Stimulated activated CD8-positive, alpha-beta memory T cell treated with anti-CD3 and anti-CD28 coated beads, Interleukin-4, amount 100 ng/mL, for 24 hours (primary cell): ENCODE data around the gene PLCXD3.

Source experiments
- DNase-seq: peaks from one replicate; pipeline ENCODE4 v3.0.0-alpha.2; 2020; ENCODE audit warnings: low read depth

PLCXD3 gene

DNA sequence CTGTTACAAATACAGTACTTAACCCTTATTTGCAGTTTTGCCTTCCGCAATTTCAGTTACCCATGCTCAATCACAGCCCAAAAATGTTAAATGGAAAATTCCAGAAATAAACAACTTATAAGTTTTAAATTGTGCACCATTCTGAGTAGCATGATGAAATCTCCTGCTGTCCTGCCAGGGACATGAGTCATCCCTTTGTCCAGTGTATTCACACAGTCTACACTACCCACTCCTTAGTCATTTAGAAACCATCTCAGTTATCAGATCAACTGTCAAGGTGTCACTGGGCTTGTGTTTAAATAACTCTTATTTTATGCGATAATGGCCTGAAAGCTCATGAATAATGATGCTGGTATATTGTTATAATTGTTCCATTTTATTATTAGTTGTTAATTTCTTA lies 95.8 kb downstream of the PLCXD3 start:
- DNase-seq: no peak

DNA sequence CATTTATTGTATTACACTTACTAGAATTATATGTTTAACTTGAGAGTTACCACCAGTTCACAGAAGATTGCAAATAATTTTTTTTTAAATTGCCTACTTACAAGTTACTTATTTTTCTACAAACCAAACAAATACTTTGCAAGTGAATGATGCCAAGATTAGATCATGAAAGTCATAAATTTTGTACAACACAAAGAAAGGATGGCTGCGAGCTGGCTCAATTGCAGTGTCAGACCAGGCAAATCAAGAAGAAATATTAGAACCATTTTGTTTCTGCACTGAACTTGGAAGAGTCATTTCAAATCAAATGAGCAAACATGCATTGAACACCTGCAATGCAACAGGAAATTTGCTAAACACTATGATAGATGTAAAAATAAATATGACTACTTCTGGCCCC lies 97.3 kb downstream of the PLCXD3 start:
- DNase-seq: no peak

DNA sequence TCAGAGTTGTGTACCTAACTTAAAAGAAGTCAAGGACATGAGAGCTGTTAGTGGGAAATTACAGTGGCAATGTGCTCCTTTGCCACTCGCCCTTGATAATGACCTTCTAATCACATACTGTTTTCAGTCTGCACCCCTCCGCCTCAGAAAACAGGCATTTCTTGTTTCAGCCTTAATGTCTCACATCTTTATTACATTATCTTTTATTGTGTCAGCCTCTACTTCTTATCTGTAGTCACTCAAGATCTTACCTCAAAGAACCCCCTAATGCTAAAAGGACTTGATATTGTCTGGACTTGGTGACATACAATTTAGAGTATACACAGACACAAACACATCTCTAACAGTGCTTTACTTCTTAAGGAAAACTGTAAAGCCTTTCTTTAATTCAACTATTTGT lies 97.9 kb downstream of the PLCXD3 start:
- DNase-seq: no peak

DNA sequence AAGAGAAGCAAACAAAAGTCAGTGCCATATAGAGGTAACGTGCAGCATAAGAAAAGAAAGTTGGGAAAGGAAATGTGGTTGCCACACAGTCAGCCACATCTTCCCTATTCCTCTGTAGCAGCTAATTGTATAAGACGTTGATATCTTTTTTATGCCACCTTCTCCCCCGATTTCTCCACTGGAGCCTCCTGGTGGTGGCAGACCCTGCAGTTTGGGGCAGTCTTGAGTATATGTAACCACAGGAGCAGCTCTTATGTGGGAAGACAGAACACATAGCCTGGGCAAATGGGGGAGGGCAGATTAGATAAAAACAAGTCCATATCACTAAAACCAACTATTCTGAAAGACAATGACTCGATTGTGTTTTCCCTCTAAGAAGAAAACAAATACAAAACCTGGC lies 99.7 kb downstream of the PLCXD3 start:
- no peak for DNase-seq

DNA sequence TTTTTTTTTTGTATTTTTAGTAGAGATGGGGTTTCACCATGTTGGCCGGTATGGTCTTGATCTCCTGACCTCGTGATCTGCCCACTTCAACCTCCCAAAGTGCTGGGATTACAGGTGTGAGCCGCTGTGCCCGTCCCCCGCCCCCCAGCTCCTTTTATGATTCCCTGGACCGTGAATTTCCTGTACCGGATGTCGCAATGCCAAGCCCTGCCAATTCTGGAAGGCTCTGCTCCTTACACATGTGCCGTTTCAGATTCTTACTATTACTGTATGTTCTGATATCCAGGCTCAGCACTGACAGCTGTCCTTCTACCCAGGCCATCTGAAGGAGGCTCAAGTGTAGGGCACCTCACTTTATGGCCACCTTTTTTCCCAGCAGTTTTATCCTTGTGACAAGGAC lies 100.1 kb downstream of the PLCXD3 start:
- no peak for DNase-seq

DNA sequence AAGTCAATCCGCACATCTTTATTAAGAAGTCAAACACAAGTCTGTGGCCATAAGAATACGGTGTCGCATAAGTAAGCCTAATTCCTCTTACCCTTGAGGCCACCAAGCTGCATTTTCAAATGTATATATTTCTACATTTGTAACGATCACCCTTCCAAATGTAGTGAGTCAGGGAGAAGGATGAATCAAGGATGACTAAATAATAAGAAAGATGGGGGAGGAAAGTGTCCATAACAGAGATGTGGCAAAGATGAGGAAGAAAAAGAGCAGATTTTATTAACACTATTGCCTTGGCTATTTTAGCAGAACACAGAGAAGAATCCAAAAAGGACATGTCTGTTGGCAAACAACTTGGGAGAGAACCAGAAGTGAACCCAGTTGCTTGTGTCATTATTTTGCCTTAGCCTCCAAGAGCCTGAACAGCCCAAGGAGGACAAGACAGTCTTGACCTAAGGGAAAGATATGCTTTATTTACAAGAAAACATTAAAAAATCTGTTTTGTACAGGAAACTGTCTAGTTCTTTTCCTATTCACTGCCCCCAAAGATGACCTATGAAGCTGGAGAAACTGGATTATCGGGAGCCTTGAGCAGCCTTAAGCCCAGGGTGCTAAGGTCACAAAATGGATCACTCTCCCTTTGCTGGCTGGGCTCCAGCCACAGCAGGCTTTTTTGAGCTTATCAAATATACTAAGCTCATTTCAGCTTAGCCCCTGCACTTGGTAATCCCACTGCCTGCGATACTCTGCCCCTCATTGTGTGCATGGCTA lies 101.5 kb downstream of the PLCXD3 start:
- DNase-seq: no peak

DNA sequence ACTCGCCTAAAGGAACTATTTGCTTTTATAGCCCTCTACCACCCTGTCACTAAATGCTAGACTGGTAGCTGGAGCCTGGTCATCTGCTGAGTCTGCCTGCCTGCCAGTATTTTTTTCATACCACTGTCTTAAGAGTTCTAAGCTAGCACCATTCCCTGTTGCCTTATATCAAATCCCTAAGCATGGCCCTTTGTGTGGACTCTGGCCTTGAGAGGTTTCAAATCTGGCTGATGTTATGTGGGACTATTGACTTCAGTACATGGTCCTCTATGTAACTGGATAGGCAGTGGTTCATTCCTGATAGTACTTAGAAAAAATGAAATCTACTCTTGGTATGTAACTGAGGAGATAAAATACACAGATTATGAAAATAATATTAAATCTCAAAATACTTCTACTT lies 103.5 kb downstream of the PLCXD3 start:
- no peak for DNase-seq

DNA sequence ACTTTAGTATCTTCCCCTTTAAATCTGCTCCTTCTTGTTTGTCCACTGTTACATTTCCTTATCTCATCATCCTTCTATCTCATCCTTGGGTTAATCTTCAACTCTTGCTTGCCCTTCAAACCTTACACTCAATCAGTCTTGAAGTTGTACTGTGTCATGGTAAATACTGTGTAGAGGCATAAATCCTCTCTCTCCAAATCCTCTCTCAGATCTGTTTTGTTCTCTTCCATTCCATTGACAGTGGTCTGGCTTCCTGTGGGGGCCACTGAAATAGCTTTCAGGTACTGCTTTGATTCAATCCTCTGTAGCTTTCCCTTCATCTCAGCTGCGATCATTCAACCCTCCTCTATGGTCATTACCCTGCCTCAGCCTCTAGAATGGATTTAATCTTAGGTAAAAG lies 104.0 kb downstream of the PLCXD3 start:
- DNase-seq: no peak

DNA sequence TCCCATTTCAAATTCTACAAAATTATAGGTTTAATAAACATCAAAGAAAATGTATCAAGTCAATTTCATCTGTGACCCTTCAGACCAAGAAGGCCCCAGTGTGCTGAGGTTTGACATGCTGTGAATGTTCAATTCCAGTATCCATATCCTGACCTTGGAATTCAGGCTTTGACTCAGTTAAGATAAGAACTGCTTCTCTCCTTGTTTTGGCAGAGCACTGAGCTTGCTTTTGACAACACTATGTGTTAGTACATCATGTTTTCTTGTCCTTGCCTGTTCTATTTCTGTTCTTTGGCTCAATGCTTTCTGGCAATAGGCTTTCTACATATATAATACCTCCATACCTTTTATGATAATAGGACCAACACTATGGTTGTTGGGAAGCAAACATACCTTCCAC lies 105.6 kb downstream of the PLCXD3 start:
- DNase-seq: no peak

DNA sequence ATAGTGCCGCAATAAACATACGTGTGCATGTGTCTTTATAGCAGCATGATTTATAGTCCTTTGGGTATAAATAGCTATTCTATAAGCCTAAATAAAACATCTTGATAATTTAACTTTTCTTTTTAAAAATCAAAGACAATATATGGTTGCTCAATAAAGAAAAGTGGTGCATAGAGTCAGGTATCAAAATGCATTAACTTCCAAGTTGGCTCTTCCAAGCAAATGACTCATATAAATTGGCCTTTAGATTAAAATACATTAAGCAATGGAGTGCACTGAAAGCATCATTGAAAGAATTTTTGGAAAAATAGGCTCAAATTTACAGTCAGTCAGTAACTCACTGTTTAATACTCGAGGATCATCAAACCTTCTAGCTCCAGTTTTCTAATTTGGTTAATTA lies 106.6 kb downstream of the PLCXD3 start:
- DNase-seq: no peak

DNA sequence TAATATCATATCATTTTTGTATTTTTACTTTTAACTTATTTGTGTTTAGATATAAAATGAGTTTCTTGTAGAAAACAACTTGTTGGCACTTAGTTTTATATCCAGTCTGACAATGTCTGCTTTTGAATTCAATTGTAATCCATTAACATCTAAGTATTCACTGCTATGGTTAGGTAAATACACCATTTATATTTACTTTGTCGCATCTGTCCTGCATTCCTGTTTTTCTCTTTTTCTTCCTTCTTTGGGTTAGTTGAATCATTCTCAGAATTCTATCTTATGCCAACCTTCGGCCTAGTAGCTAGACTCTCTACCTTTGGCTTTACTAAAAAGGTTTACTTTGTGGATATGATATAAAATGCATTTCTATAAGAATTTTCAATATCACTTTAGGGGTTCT lies 107.6 kb downstream of the PLCXD3 start:
- no peak for DNase-seq

DNA sequence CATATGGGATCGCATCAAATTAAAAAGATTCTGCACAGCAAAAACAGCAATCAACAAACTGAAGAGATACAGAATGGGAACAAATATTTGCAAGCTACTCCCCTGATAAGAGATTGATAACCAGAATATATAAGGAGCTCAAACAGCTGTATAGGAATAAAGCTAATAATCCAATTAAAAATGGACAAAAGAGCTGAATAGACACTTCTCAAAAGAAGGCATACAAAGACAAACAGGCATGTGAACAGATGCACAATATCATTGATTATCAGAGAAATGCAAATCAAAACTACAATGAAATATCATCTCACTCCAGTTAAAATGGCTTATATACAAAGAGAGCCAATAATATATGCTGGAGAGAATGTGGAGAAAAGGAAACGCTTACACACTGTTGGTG lies 110.6 kb downstream of the PLCXD3 start:
- DNase-seq: no peak

DNA sequence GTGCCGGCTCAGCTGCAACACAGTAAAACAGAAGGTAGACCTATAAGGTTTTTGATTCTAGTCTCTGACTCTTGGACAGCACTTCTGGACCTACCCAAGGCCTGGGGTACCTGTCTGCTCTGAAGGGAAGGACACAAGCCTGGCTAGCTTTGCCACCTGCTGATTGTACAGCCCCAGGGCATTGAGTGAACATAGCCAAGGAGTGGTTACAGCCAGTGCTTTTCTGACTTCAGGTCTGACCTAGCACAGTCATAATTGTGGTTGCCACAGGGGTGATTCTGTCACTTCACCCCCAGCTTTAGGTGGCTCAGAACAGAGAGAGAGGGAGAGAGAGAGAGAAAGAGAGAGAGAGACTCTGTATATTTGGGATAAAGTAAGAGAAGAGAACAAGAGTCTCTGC lies 118.4 kb downstream of the PLCXD3 start:
- no peak for DNase-seq

DNA sequence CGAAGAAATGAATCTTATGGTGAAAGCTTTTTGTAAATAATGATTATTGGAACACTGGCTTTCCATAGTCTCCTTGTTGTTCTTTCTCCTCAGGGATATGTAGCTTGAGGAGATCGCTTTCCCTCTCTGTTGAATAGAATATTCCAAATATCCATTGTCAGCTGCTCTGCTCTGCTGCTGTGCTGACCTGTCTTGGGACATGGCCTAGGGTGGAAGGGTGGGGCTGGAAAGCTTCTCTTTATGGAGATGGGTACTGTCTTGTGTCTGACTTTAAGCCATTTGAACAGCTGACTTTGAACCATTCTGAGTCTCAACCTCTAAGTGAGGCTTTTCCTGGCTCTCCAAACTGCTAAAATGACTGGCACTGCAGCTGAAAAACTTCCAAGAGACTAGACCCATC lies 135.8 kb downstream of the PLCXD3 start:
- no peak for DNase-seq

DNA sequence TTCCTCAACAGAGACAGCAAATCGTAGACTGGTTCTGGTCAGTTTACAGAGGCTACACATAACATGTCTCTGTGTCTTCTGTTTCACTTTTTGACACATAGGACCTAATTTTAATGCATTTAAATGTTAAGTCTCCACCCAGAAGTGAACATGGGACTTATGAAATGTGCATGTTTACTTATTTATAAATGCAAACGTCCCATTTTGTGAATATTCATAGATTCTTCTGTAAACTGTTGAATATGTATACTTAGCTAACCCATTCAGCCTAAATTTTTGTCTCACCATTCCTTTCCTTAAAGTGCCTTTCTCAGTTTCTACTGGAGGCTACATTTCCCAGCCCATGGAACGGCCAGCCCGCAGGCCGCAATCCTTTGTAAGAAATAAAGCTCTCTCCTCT lies 137.2 kb downstream of the PLCXD3 start:
- no peak for DNase-seq

DNA sequence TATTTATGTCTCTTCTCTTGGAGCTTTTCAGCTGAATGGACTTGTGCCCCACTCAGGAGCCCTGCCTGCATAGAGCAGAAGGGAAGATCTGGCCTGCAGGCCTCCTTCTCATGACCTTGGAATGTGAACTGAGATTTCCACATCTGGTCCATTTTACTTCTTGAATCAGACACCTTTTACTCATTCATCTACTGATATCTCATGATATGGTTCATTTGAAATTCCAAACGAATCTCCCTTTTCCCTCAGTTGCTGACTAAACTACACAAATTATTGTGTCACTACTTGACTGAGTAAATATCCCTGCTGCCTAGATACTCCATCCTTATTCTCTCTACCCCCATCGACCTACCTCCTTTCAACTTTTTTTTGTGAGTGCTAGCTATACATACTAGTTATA lies 138.7 kb downstream of the PLCXD3 start:
- DNase-seq: no peak

DNA sequence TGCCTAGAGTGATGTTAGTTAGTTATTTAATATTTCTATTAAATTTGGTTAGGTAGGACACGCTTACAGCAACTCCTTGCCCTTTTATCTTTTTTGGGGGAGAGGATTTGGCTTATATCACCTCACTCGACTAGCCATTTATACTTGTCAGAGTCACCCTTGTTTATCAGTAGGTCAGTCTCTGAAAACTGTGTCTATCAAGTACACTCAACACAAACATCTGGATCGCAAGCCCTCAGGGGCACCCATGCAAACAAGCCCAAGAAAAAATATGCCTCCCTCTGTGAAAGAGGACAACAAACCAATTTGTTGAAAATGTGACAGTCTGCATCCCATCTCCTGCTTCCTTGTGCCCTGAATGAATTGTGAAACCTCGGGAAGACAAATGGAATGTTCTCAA lies 139.9 kb downstream of the PLCXD3 start:
- DNase-seq: no peak

DNA sequence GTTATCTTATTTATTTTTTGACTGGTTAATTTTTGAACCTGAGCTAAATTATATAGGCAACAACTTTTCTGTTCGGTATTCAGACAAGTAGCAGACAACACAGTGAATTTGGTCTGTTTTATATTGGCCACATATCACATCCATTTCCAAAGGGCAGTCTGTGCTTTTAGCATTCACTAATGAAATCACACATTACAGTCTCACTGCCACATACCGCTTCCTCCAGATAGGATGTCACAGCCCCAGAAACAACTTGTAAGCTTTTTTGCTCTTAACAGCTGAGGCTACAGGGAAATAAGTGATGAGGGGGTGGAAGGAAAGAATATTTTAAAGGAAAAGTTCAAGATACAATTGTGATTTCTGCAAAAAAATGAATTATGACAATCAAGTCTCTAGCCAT lies 140.6 kb downstream of the PLCXD3 start:
- no peak for DNase-seq

DNA sequence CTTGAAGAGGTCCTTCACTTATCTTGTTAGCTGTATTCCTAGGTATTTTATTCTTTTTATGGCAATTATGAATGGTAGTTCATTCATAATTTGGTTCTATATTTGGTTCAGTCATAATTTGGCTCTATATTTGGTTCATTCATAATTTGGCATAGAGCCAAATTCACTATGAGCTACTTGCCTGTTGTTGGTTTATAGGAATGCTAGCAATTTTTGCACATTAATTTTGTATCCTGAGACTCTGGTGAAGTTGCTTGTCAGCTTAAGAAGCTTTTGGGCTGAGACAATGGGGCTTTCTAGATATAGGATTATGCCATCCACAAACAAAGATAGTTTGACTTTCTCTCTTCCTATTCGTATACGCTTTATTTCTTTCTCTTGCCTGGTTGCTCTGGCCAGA lies 142.2 kb downstream of the PLCXD3 start:
- no peak for DNase-seq

DNA sequence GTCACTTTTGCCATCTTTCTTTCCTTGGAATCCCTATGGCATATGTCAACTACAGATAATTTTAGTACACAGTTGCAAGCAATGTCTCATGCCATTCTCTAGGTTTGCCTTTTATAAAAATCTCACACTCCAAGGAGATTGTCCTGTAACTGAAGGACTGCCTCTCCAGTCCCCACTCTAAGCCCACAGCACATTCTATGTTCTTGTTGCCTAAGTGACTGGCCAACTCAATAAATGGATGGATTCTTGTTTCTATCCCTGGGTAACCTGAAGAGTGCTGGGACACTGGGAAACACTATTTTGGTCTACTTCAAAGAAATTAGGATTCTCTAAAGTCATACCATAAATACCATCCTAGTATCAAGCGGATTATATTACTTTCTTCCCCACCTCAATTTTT lies 145.0 kb downstream of the PLCXD3 start:
- DNase-seq: no peak

DNA sequence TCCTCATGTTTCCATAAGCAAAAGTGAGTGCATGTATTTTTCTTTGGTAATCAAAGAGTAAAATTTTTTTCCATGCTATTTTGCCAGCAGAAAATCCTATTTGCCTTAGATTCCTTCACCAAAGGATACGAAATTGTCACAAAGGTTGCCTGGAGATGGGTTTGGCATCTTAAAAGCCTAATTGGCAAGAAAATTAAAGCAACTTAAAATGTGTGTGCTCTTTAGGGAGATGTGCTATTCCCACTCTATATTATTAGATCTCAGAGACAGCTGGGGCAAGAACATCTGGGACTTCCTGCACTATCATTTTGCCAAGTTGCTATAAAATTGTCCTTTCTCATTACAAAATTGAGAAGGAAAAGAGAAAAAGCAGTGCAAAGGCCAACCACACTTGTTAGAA lies 146.1 kb downstream of the PLCXD3 start:
- DNase-seq: no peak

DNA sequence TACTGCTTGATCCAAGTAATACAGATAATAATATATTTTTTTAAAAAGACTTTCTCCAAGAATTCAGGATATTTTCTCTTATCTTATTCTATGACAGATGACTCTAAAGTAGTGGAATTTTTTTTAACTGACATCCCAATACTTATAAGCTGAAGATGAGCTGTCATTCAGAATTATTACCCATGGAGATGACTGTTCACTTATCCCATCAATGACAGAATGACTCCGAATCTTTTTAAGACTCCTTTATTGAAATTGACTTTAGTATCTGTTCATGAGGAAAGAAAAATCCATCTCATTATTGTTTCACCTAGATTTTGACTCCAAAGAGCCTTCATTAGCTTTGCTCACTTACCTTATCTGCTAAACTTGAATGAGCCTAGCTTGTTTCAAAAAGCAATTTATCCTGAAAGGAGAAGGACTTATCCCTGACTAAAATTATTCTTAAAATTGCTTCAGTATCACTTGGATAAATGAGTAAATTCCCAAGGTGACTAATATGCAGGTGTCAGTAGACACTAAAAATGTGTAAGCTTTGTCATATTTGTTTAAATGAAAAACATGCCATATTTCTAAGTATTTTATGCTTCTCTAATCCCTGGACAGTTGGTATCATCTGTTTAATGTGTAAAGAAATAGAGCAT lies 146.9 kb downstream of the PLCXD3 start:
- DNase-seq: no peak

DNA sequence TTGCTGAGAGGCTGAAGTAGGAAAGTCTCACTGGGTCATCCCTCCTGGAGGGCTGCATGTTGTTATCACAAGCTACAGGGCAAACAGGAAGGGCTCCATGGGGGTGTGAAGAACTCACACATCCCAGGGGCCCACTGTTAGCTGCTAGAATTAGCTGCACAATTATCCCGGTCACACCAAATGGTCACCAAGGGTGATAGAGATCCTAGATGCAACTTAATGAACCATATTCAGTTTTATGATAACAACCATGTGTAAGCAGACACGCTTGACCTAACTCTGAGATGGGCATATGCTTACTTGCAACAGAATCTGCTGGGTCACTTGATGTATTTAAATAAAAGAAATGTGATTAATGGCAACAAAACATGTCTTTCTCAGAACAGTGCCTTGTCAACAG lies 153.6 kb downstream of the PLCXD3 start:
- no peak for DNase-seq

DNA sequence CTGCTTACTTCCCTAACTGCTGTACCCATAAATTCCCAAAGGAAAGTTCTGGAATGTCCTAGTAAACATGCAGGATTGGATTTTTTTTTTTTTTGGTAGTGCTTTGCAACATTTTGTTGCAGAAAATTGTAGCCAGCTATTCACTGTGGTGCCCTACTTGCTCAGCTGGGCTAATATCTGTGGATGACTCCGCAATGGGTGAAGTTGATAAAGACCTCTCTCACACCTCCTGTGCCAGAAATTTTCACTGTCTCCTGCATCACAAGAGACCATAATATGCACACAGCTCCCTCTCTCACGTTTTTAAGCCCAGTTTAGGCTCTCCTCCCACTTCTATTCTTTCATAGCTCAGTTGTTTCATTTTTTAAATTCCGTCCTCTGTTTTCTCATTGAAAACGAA lies 160.6 kb downstream of the PLCXD3 start:
- DNase-seq: no peak
